GM18505 (cell line): Measurements from ENCODE around the gene TBC1D21.

Experiments used
- ATAC-seq: cut with Tn5 transposase; IDR thresholded peaks from one replicate; pipeline ENCODE4 v1.9.1; 2021; ENCODE audit not compliant: unreplicated experiment
- POLR2A ChIP-seq: IDR thresholded peaks from 4 replicates; pipeline ENCODE4 v1.6.1; 2011; ENCODE audit warnings: borderline replicate concordance; ENCODE audit not compliant: insufficient read depth, insufficient read length; ENCODE audit errors: extremely low read depth

The TBC1D21 gene, protein sequence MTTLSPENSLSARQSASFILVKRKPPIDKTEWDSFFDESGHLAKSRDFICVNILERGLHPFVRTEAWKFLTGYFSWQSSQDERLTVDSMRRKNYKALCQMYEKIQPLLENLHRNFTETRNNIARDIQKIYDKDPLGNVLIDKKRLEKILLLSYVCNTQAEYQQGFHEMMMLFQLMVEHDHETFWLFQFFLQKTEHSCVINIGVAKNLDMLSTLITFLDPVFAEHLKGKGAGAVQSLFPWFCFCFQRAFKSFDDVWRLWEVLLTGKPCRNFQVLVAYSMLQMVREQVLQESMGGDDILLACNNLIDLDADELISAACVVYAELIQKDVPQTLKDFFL

DNA sequence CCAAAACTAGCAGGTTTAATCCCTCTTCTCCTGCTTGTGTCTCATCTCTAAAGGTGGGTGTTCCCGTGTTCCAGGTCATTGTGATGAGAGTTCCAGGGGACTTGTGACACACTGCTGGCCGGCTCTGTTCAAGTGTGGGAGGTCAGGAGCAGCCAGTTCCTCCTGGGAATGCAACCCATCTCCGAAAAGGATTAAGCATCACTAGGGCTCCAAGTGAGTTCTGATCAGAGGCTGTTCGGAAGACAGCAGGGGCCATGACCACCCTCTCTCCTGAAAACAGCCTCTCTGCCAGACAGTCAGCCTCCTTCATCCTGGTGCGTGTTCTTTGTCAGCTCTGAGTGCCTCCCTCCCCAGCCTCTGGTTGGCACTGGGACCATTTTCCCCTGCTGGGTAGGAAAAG lies at the start of gene TBC1D21:
Gene TBC1D21, plus strand, starts transcription at position 109 of the 400 bp plus-strand sequence. Its CDS starts 146 bp downstream, at position 255.
- ATAC-seq, result no peak

DNA sequence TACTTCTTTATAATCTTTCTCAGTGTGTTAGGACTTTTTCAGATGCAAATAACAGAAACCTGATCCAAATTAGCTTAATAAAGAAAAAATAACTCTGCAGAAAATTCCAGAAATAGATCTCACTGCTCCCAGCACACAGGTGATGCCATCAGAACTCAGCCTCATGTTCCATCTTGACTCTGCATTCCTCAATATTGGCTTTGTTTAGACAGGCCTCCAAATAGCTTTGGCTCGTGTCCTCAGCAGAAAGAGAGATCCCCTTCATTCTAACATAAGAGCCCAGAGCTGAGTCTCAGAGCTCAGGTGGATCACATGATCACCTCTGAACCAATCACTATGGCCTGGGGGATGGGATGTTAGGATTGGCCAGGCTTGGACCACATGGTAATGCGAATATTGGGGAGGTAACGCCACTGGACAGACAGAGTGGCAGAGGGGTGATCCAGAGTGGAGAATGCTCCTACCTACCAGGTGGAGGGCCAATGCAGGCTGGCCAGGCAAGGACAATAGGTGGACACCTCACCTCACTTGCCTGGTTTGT lies 46.6 kb upstream of the TBC1D21 start:
- no peak for ATAC-seq
- no peak for TF ChIP-seq POLR2A

More for the DNA sequence above, at the start of gene TBC1D21:
- TF ChIP-seq POLR2A, result no peak

DNA sequence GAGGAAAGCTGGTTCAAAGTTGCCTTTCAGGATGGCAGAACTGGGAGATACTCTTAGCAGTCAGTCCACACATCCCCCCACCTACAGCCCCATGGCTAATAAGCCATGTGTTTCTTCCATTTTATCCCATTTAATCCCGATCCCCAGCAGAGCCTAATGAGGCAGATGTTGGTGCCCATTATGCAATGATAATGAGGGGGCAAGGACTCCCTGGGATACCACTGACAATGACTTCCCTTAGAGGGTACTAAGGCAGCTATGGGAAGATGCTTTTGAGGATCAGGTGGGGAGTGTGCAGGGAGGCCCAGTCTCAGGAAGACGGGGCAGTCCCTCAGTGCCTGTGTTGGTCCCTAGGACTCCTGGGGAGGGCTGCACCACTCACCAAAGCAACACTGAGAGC lies 43.8 kb upstream of the TBC1D21 start:
- TF ChIP-seq POLR2A, result no peak
- ATAC-seq, result no peak

DNA sequence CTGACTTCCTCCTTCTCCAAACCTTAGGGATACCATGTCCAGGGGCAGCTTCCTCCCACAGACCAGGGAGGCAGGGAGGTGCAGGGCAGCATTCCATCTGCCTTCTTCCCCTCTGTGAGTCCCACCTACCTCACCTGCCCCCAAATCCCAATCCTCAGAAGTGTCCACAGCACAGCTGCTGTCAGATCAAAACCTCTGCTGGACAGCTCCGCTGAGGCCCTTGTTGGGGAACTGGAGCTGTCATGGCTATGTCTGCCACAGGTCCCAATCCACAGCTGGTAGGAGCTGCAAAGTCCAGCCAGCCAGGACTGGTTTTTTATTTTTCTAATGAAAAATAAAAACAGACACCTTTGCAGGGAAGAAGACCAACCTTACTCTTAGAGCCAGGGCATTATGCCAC lies 40.7 kb upstream of the TBC1D21 start:
- no peak for ATAC-seq

DNA sequence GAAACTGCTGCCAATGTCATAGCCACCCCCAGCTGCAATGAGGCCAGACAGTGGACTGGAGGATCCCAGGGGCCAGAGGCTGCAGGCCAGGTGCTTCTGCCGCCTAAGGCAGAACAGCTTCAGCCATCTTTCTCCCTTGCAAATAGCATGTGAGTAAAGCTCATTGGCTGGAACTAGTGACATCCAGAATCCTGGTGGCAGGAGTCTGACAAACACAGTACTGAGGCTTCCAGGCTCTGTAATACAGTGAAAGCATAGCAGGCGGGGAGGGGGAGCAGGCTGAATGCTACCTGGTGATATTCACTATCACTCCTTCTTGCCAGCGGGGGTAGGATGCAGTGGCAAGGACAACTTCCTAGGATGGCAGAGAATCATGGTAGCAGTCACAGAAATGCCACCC lies 36.5 kb upstream of the TBC1D21 start:
- no peak for TF ChIP-seq POLR2A
- ATAC-seq, result no peak

More for the DNA sequence above, 40.7 kb upstream of the TBC1D21 start:
- no peak for TF ChIP-seq POLR2A

DNA sequence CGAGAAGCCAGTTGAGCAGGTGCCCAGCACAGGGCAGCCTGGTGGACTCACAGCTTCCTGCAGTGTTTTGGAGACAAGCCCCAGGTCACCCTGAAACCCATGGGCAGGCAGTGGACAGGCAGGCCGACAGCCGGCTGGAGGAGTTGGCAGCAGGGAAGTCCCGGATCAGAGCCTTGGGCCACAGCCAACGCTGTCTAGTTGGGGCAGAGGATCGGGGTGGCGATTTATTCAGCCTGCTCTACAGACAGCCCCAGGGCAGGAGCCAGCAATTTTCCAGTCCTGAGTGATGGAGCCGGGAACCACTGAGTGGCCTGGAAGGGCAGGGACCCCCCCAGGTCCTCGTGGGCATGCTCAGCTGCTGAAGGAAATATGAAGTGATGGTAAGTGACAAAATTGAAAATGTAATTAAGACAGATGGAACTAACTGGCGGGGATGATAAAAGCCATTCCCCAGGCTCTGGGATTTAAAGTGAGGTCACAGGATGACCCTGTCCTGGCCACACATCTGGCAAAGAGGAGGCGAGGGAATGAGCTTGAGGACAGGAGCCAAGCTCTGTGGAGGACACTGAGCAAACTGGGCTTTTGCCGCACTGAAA lies 34.4 kb upstream of the TBC1D21 start:
- TF ChIP-seq POLR2A, result no peak
- no peak for ATAC-seq

DNA sequence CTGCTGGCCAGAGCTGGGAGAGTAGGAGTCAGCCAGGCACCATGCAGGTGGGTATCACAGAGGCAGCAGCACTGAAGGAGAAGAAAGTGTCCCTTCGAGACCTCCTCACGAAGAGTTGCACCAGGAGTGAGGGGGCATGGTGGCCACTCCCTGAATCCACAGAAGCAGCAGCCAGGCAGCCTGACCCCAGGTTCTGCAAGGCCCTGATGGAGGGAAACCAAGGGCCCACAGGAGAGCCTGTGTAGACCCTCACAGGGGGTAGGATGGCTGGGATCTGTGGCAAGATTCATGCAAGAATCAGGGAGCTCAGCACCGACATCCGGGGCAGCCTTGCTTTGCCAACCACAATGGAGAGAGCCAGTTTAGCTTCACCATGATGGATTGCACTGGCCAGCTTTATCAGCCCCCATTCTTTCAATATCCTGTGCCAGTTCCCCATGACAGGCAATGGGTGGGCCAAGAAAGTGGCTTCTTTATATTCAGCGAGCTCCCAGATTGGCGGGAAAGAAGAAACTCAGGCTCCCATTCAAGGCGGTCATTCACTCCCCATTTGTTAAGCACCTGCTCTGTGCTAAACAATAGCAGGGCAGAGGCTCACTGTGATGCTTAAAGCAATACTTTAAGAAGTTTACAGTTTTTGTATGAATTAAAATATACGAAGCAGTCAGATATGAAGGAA lies 33.5 kb upstream of the TBC1D21 start:
- no peak for TF ChIP-seq POLR2A
- no peak for ATAC-seq

DNA sequence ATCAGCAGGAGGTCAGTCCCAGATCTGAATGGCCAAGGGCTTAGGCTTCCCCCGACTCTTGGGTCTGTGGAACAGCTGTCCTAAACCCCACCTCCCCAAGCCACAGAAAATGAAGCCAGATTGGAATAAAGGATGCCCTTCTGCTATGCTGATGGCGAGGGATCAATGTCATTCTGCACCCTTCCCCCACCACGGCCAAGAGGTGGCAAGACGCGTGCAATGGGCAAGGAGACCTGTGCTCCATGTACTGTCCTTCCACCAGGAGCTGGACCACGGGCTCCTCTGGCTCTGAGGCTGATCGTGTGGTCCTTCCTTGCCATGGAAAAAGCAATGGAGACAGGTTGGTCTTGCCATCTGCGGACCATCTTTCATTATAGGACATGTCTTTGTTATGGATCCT lies 32.6 kb upstream of the TBC1D21 start:
- ATAC-seq, result no peak
- TF ChIP-seq POLR2A, result no peak

DNA sequence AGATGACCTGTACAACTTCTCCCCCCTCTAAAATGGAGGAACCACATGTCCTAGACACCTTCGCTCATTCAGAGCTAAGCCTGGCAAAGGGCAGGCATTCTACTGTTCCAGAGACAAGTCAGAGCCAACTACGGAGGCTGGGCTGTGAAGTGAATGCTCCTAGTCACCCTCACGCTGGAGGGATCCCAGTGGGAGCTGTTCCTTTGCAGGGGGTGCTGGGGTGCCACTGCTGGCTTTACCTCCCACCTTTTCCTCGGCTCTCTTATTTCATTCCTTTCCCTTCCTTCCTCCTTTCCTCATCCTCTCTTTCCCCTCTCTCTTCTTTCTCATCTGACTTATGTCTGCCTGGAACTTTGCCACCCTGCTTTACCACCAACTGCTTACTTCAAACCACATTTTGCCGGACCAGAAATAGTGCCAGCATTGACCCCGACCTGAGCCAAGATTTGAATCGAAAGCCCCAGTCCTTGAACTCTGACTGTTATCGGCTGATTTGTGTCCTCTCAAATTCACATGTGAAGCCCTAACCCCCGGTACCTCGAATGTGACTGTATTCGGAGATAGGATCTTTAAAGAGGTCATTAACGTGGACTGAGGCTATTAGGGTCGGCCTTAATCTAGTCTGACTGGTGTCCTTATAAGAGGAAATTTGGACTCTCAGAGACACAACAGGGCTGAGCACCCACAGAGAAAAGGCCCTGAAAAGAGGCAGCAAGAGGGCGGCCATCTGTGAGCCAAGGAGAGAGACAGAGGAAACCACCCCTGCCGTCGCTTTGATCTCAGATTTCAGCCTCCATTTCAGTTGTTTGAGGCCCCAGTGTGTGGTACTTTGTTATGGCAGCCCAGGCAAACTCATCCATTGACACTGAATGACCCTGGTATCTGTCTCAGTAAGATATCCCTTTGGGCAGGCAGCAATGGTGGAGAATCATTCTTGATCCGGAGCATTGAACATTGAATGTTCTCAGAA lies 31.3 kb upstream of the TBC1D21 start:
- no peak for TF ChIP-seq POLR2A
- ATAC-seq, result no peak

DNA sequence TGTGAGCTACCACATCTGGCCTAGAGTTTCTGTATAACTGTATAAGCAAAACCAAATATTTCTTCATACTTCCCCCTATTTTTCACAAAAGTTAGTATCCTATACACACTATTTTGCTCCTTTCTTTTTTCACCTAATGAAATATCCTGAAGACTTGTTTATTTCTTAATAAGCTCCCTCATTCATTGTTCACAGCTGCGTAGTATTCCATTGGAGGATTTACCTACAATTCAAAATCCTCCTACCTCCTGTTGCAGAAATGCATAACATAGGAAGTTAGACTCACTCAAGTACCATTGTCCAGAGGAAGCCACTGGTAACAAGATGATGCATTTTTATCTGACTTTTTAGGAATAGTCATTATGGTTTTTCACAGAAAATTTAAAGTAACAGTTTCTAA lies 29.6 kb upstream of the TBC1D21 start:
- TF ChIP-seq POLR2A, result no peak
- ATAC-seq, result no peak

DNA sequence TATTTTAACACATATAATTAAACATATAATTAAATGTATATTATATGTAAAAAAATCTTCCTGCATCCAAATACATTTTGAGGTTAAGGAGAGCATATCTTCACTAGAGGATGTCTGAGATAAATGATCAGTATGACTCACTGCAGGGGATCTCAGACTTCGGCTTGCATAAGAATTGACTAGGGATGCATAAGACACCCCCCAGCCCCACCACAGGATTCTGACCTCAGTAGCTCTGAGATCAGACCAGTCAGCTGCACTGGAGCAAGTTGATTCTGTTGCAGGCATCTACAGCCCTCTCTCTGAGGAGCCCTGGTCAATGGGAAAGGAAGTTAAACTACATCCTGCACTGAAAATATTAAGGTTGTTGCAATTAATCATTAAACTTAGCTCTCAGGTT lies 29.0 kb upstream of the TBC1D21 start:
- no peak for ATAC-seq
- TF ChIP-seq POLR2A, result no peak

DNA sequence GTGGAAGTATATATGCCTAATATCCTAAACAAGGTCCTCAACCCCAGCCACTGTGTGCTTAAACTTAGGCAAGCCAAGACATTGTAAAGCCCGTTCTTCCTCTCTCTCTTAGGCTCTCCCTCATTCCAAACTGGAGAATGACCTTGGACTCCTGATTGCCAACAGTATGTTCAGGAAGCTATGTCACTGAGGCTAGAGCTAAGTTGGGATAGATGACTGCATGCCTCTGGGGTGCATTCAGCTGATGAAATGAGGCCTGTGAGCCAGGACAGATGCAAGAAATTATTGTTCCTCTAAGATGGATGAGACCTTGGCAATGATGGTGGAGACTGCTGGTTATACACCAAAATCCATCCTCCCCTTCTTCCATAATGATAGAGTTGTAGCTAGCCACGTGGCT lies 27.9 kb upstream of the TBC1D21 start:
- TF ChIP-seq POLR2A, result no peak
- no peak for ATAC-seq

DNA sequence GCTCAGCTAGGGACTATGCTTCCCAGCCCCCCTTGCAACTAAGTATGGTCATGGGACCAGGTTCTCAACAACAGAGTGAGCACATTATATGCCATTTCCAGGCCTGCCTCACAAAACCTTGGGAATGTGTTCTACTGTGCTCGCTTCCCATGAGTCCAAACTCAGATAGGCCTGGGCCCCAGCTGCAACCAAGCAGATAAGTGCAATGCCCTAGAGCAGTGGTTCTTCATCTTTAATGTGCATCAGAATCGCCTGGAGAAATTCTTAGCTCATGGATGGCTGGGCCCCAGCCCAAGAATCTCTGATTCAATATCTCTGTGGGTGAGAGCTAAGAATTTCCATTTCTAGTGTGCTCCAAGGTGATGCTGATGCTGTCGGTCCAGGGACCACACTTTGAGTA lies 27.5 kb upstream of the TBC1D21 start:
- TF ChIP-seq POLR2A, result no peak
- ATAC-seq, result no peak
